CMK (cell line): ENCODE measurements around the gene INPP5F.
A peak's percentile ranks its signal among the peaks of the same experiment; 100 is the strongest.
"Not testable (repeated sequence)": the region's sequence is repeated elsewhere in the genome, so short reads cannot be mapped to it uniquely, and the experiment has no call there.

Experiments used
- DNase-seq: peaks from one replicate; pipeline ENCODE4 v3.0.0-alpha.2; 2010; ENCODE audit warnings: low read depth

INPP5F gene

GRCh38 chr10:119740096-119740495 lies 14.2 kb downstream of the INPP5F start:
- DNase-seq = no peak

- no peak for DNase-seq
Measured at GRCh38 chr10:119742947-119743648, 17.2 kb downstream of the INPP5F start.

GRCh38 chr10:119747940-119748339 lies 22.1 kb downstream of the INPP5F start:
- no peak for DNase-seq

- DNase-seq = no peak
Measured at GRCh38 chr10:119748871-119749270, 23.0 kb downstream of the INPP5F start.

GRCh38 chr10:119749455-119749854 lies 23.6 kb downstream of the INPP5F start:
- no peak for DNase-seq

- DNase-seq = peak; percentile 37
Measured at GRCh38 chr10:119750391-119751230, 24.8 kb downstream of the INPP5F start.

- DNase-seq = no peak
Measured at GRCh38 chr10:119753309-119753708, 27.5 kb downstream of the INPP5F start.

- no peak for DNase-seq
Measured at GRCh38 chr10:119754085-119754484, 28.2 kb downstream of the INPP5F start.

GRCh38 chr10:119754936-119755335 lies 29.1 kb downstream of the INPP5F start:
- DNase-seq = no peak

- DNase-seq = no peak
Measured at GRCh38 chr10:119755446-119755845, 29.6 kb downstream of the INPP5F start.

GRCh38 chr10:119758448-119759195 lies 32.8 kb downstream of the INPP5F start:
- no peak for DNase-seq

GRCh38 chr10:119759832-119760231 lies 34.0 kb downstream of the INPP5F start:
- DNase-seq = no peak

GRCh38 chr10:119761106-119761505 lies 35.3 kb downstream of the INPP5F start:
- no peak for DNase-seq

GRCh38 chr10:119762035-119762434 lies 36.2 kb downstream of the INPP5F start:
- DNase-seq = no peak

GRCh38 chr10:119762805-119763798 lies 37.3 kb downstream of the INPP5F start:
- DNase-seq = no peak

- no peak for DNase-seq
Measured at GRCh38 chr10:119768455-119769094, 42.7 kb downstream of the INPP5F start.

- DNase-seq = no peak
Measured at GRCh38 chr10:119769886-119770285, 44.0 kb downstream of the INPP5F start.

- no peak for DNase-seq
Measured at GRCh38 chr10:119770928-119771327, 45.1 kb downstream of the INPP5F start.

- no peak for DNase-seq
Measured at GRCh38 chr10:119772334-119772733, 46.5 kb downstream of the INPP5F start.

- DNase-seq = not testable (repeated sequence)
Measured at GRCh38 chr10:119773041-119773440, 47.2 kb downstream of the INPP5F start.

GRCh38 chr10:119775529-119775928 lies 49.7 kb downstream of the INPP5F start:
- DNase-seq = no peak
